Common myeloid progenitor, CD34-positive (primary cell): Measurements from ENCODE around the gene CCDC138.
A peak's percentile ranks its signal among the peaks of the same experiment; 100 is the strongest.

ENCODE experiments used
- CTCF ChIA-PET: fragments of 350-600 bp; sonication (Branson Sonifier 250); formaldehyde crosslinking; loops from one replicate; lab custom pipeline; 2021; ENCODE audit warnings: antibody characterized with exemption; lab: Charles Lee
- POLR2A ChIA-PET: fragments of 350-600 bp; sonication (Branson Sonifier 250); formaldehyde crosslinking; loops from one replicate; lab custom pipeline; 2021; ENCODE audit warnings: antibody characterized with exemption; lab: Charles Lee
- DNase-seq, 3 donors: peaks; one replicate each; pipeline versions ENCODE4 v3.0.0 to v3.0.0-alpha.2; 2013
- H3K27ac ChIP-seq, 2 experiments: 1 replicate in 1 of 2; 2 replicates in 1 of 2; pipeline ENCODE4 v1.7.0; 2013; ENCODE audit warnings: inconsistent platforms in 2 of 2, low read length in 2 of 2, mild to moderate bottlenecking in 2 of 2, low read depth in 1 of 2, moderate library complexity in 1 of 2; ENCODE audit not compliant: severe bottlenecking in 2 of 2, insufficient read depth in 1 of 2, poor library complexity in 1 of 2
- H3K27me3 ChIP-seq, 5 experiments: replicated peaks in 2 of 5; 1 replicate in 3 of 5; 2 replicates in 2 of 5; pipeline versions ENCODE4 v1.6.1 to v1.7.0; 2013; ENCODE audit warnings: low read length in 4 of 5, mild to moderate bottlenecking in 2 of 5, moderate library complexity in 2 of 5, inconsistent platforms in 1 of 5; ENCODE audit not compliant: insufficient read depth in 5 of 5, control insufficient read depth in 4 of 5
- H3K36me3 ChIP-seq, 4 experiments: 1 replicate in 2 of 4; 2 replicates in 2 of 4; pipeline versions ENCODE4 v1.6.1 to v1.7.0; 2013; ENCODE audit warnings: low read length in 3 of 4, control low read depth in 1 of 4, mild to moderate bottlenecking in 1 of 4; ENCODE audit not compliant: control insufficient read depth in 4 of 4, insufficient read depth in 4 of 4
- H3K4me1 ChIP-seq, 4 experiments: 1 replicate in 3 of 4; 2 replicates in 1 of 4; pipeline versions ENCODE4 v1.6.1 to v1.7.1; 2013; ENCODE audit warnings: low read length in 3 of 4, mild to moderate bottlenecking in 3 of 4, control low read depth in 1 of 4, inconsistent platforms in 1 of 4, moderate library complexity in 1 of 4; ENCODE audit not compliant: control insufficient read depth in 4 of 4, insufficient read depth in 4 of 4; ENCODE audit errors: control extremely low read depth in 1 of 4
- H3K4me3 ChIP-seq, 7 experiments: 1 replicate in 4 of 7; 2 replicates in 3 of 7; pipeline versions ENCODE4 v1.5.1 to v1.7.0; 2013; ENCODE audit warnings: mild to moderate bottlenecking in 7 of 7, low read length in 6 of 7, moderate library complexity in 6 of 7, inconsistent platforms in 2 of 7, low read depth in 2 of 7, control low read depth in 1 of 7; ENCODE audit not compliant: insufficient read depth in 4 of 7, control insufficient read depth in 1 of 7; ENCODE audit errors: extremely low read depth in 1 of 7
- H3K9me3 ChIP-seq, 5 experiments: 1 replicate in 4 of 5; 2 replicates in 1 of 5; pipeline versions ENCODE4 v1.6.1 to v1.7.1; 2013; ENCODE audit warnings: low read length in 4 of 5, mild to moderate bottlenecking in 2 of 5, inconsistent platforms in 1 of 5, low read depth in 1 of 5, moderate library complexity in 1 of 5; ENCODE audit not compliant: control insufficient read depth in 4 of 5, insufficient read depth in 2 of 5; ENCODE audit errors: control extremely low read depth in 1 of 5
- WGBS: methylation state at CpG from one replicate; pipeline ENCODE4 v1.1.5; 2013; ENCODE audit not compliant: insufficient coverage; 5-methylcytosine and 5-hydroxymethylcytosine counted together

Gene CCDC138

DNA sequence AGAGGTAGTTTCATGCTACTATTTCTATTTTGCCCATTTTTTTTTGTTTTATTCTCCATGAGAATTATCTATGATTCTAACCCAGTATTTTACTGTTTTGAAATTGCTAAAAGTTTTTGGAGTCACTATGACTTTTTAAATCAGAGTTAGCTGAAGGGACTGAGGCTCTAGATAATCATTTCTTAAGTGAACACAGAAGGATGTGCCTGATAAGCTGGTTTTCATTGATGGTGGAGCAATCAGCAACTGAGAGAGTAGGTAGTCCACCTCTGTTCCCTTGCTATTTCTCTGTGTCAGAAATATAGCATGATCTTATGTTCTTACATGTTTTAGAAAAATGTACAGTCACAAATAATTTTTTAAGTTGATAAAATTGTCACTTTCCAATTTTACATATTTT, 59.4 kb downstream of the CCDC138 start:
- Histone ChIP-seq H3K4me1 (peaks cover 0 to 5% (median 0%) of the 10 kb centered on the region in 4 experiments), H3K27ac (no peak overlapping the region), H3K4me3 (no peak overlapping the region), H3K9me3 (peaks cover 0 to under 1% (median 0%) of the 10 kb centered on the region in 5 experiments), H3K36me3 (peaks cover 4 to 16% (median 11%) of the 10 kb centered on the region in 4 experiments), H3K27me3 (no peaks in the 10 kb centered on the region)
- POLR2A ChIA-PET = no interaction called here
- CTCF ChIA-PET = interaction anchor here (0.6 kb wide), 1 partner anchor 372 kb away, joined by 5 read pairs; no protein-coding TSS in a partner anchor
- no peak for DNase-seq

DNA sequence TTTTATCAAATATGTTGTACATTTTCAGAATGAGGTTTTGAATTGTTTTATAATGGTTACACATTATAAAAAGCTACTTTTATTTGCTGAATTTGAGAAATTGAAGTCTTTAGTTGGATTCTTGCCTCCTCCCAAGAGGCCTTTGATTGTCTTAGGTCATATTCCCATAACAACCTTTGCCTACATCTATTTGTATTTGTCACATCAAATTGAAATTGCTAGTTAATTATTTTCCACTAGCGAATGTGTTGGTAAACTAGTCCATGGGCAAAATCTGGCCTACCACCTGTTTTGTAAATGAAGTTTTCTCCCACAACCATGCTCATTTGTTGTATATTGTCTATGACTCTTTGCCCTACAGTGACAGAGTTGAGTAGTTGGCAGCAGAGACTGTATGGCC, 60.4 kb downstream of the CCDC138 start:
- Histone ChIP-seq H3K27ac (no peak overlapping the region), H3K36me3 (peaks cover 3 to 20% (median 10%) of the 10 kb centered on the region in 4 experiments), H3K4me3 (no peak overlapping the region), H3K4me1 (peaks cover 0 to 5% (median 0%) of the 10 kb centered on the region in 4 experiments), H3K27me3 (no peaks in the 10 kb centered on the region), H3K9me3 (peaks cover 0 to 1% (median 0%) of the 10 kb centered on the region in 5 experiments)
- ChIA-PET CTCF (no interaction called here), POLR2A (no interaction called here)
- no CpG with 5 or more reads among the region's 1 CpG for WGBS
- no peak for DNase-seq

DNA sequence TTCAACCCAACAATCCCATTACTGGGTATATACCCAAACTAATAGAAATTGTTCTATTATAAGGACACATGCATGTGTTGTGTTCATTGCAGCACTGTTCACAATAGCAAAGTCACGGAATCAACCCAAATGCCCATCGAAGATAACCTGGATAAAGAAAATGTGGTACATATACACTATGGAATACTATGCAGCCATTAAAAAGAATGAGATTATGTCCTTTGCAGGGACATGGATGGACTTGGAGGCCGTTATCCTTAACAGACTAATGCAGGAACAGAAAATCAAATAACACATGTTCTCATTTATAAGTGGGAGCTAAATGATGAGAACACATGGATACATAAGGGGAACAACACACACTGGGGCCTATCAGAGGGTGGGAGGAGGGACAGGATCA, 65.8 kb downstream of the CCDC138 start:
- no peak overlapping the region for H3K27ac ChIP-seq

DNA sequence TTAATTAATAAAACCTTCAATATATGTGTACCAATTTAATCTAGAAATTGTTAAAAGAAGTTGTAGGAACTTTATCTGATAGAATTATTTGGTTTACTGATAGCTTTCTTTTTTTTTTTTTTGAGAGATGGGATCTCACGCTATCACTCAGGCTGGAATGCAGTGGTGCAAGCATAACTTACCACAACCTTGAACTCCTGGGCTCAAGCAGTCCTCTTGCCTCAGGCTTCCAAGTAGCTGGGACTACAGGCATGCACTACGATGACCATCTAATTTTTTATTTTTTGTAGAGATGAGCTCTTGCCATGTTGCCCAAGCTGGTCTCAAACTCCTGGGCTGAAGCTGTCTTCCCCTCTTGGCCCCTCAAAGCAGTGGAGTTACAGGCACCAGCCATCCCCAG, 66.8 kb downstream of the CCDC138 start:
- H3K36me3 ChIP-seq = peaks cover 9 to 19% (median 14%) of the 10 kb centered on the region in 4 experiments
- no peak overlapping the region for H3K4me3 ChIP-seq
- no peaks in the 10 kb centered on the region for H3K4me1 ChIP-seq
- no CpG with 5 or more reads among the region's 2 CpGs for WGBS
- no peak for DNase-seq
- ChIA-PET POLR2A (no interaction called here), CTCF (interaction anchor here (0.9 kb wide), 1 partner anchor 14 kb away, joined by 3 read pairs; no protein-coding TSS in a partner anchor)
- H3K27ac ChIP-seq = no peak overlapping the region
- H3K27me3 ChIP-seq = no peaks in the 10 kb centered on the region
- H3K9me3 ChIP-seq = peaks cover 0 to 6% (median 0%) of the 10 kb centered on the region in 5 experiments

More for the DNA sequence above, 65.8 kb downstream of the CCDC138 start:
- ChIA-PET POLR2A (no interaction called here), CTCF (no interaction called here)
- no peak for DNase-seq
- Histone ChIP-seq H3K36me3 (peaks cover 5 to 17% (median 13%) of the 10 kb centered on the region in 4 experiments), H3K4me1 (no peaks in the 10 kb centered on the region), H3K27me3 (no peaks in the 10 kb centered on the region), H3K9me3 (peaks cover 0 to 6% (median 0%) of the 10 kb centered on the region in 5 experiments), H3K4me3 (no peak overlapping the region)
- 100% methylated on average over 2 of the region's 3 CpGs for WGBS

DNA sequence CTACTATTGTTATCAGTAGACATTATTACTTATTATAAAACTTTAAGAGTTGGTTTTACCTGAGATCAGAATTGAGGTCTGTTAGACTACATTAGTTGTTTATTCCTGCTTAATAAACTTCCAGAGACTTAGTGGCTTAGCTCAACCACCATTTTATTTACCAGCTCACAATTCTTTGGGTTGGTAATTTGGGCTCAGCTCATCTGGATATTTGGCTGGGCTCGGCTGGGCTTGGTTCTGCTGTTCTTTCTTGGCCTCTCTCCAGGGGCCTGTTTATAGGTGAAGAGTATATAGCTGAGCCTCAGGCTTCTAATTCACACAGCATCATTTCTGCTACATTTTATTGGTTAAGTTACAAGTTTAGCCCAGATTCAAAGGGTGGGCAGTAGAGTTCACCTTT, 67.9 kb downstream of the CCDC138 start:
- WGBS = no CpG with 5 or more reads among the region's 1 CpG
- H3K27me3 ChIP-seq = no peaks in the 10 kb centered on the region
- H3K36me3 ChIP-seq = peaks cover 5 to 25% (median 13%) of the 10 kb centered on the region in 4 experiments
- H3K27ac ChIP-seq = no peak overlapping the region
- H3K9me3 ChIP-seq = peaks cover 0 to 6% (median 0%) of the 10 kb centered on the region in 5 experiments
- H3K4me1 ChIP-seq = no peaks in the 10 kb centered on the region
- ChIA-PET POLR2A (no interaction called here), CTCF (interaction anchor here (0.7 to 1.0 kb wide), 4 partner anchors 9 to 655 kb away, joined by 3 to 4 read pairs (median 3); no protein-coding TSS in a partner anchor)
- H3K4me3 ChIP-seq = no peak overlapping the region
- no peak for DNase-seq

DNA sequence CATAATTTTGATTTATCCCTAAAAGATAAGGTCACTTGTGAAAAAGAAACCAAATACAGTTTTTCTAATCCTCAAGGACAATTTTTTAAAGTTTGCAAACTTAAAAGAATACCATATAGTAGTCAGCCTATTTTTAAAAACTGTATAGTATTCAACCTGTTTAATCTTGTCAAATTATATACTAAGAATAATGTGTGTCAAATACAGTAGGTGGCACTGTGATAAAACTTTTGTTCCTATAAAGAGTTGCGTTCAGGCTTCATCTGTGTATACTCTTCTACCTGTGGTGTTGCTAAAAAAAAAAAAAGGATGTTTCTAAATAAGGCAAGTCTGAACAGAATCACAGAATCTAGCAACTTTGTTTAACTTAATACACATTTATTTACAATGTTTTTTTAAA, 68.6 kb downstream of the CCDC138 start:
- peaks cover 0 to 9% (median 0%) of the 10 kb centered on the region in 5 experiments for H3K9me3 ChIP-seq
- H3K4me1 ChIP-seq = no peaks in the 10 kb centered on the region
- no peak overlapping the region for H3K27ac ChIP-seq
- H3K36me3 ChIP-seq = peaks cover 5 to 25% (median 11%) of the 10 kb centered on the region in 4 experiments
- peak; percentile 16 to 50 (median 40) for DNase-seq
- ChIA-PET POLR2A (no interaction called here), CTCF (no interaction called here)
- no peak overlapping the region for H3K4me3 ChIP-seq
- no peaks in the 10 kb centered on the region for H3K27me3 ChIP-seq
- WGBS = 60% methylated on average over 1 of the region's 1 CpG

DNA sequence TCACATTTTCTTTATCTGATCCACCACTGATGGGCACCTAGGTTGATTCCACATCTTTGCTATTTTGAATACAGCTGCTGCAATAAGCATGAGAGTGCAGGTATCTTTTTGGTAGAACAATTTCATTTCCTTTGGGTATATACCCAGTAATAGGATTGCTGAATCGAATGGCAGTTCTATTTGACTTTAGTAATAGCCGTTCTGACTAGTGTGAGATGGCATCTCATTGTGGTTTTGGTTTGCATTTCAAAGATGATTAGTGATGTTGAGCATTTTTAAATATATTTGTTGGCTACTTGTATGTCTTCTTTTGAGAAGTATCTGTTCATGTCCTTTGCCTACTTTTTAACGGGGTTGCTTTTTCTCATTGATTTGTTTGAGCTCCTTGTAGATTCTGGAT, 72.3 kb downstream of the CCDC138 start:
- H3K9me3 ChIP-seq = peaks cover 0 to 3% (median 0%) of the 10 kb centered on the region in 5 experiments
- DNase-seq = no peak
- POLR2A ChIA-PET = no interaction called here
- H3K27me3 ChIP-seq = no peaks in the 10 kb centered on the region
- no peak overlapping the region for H3K27ac ChIP-seq
- no peak overlapping the region for H3K4me3 ChIP-seq
- no peaks in the 10 kb centered on the region for H3K4me1 ChIP-seq
- 94% methylated on average over 3 of the region's 3 CpGs for WGBS
- H3K36me3 ChIP-seq = peaks cover 0 to 12% (median 8%) of the 10 kb centered on the region in 4 experiments
- CTCF ChIA-PET = no interaction called here
